ENCODE measurements around the gene OR51D1. TPM values are rescaled to one million over a fixed set of nuclear protein-coding genes. Genes with fewer than 3 reads are reported as not detected.

Gene OR51D1
- total RNA-seq, 3 donors from 2014 or later (not counting 1 experiment from before 2014, with no cell fraction given) = not detected

DNA sequence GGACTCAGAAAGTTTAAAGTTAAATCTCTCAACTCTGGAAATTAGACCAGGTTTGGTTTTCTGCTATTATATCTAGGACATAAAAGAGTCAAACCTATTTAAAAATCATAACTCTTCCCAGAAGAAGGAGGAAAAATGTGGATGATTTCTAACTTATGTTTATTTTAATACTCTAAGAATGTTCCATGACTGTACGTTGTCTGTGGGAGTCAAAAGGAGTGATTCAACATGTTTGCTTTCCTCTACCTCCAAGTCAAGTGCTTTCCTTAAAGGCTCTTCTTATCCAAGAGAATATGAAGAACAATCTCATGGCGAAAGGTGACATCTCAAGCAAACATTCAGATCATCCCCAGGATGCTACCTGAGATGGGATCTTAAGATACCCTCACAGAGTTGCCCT, 28.1 kb downstream of the OR51D1 start:
- Mint-ChIP-seq H3K36me3 (no peaks in the 10 kb centered on the region), H3K4me3 (no peak overlapping the region), H3K27me3 (ENCODE audit: low read depth in 2 of 2) (peaks cover 13 to 31% of the 10 kb centered on the region in 2 donors), H3K27ac (no peak overlapping the region), H3K9me3 (no peaks in the 10 kb centered on the region), H3K4me1 (no peaks in the 10 kb centered on the region)
- ATAC-seq = no peak
- TF ChIP-seq, protein P1, sequence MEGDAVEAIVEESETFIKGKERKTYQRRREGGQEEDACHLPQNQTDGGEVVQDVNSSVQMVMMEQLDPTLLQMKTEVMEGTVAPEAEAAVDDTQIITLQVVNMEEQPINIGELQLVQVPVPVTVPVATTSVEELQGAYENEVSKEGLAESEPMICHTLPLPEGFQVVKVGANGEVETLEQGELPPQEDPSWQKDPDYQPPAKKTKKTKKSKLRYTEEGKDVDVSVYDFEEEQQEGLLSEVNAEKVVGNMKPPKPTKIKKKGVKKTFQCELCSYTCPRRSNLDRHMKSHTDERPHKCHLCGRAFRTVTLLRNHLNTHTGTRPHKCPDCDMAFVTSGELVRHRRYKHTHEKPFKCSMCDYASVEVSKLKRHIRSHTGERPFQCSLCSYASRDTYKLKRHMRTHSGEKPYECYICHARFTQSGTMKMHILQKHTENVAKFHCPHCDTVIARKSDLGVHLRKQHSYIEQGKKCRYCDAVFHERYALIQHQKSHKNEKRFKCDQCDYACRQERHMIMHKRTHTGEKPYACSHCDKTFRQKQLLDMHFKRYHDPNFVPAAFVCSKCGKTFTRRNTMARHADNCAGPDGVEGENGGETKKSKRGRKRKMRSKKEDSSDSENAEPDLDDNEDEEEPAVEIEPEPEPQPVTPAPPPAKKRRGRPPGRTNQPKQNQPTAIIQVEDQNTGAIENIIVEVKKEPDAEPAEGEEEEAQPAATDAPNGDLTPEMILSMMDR (IDR thresholded peaks at IDR 0.05) = no peak
- intact Hi-C loops (cut with micrococcal nuclease) = no loop called here
- Histone ChIP-seq H3K4me3 (ENCODE audit: low read length) (no peak overlapping the region), H3K9me3 (ENCODE audit: control insufficient read depth, insufficient read depth, low read length) (no peaks in the 10 kb centered on the region), H3K36me3 (ENCODE audit: control insufficient read depth, insufficient read depth, low read length) (no peaks in the 10 kb centered on the region), H3K27ac (ENCODE audit: low read length) (no peak overlapping the region), H3K27me3 (ENCODE audit: control insufficient read depth, insufficient read depth, low read length) (no peaks in the 10 kb centered on the region), H3K4me1 (ENCODE audit: control insufficient read depth, insufficient read depth, low read length) (no peaks in the 10 kb centered on the region)
- DNase-seq = no peak
- 91% methylated on average over 1 of the region's 2 CpGs for WGBS (ENCODE audit: insufficient coverage)

DNA sequence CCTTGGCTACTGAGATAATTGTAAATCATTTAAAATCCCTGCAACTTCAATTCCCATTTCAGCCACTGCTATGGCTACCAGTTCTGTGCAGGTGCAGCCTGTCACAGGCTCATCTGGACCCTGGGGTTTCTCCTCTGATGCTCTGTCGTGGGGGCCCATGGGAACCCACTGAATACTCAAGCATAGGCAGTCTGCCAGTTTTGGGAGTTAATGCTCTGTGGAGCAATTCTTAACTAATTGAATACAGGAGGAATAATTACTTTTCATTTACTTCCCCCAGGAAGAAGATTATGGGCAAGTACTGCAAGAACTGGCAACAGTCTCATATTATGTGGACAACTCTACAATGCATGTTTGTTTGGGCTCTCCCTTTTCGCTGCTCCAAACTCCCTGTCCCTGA, 34.5 kb downstream of the OR51D1 start:
- no peak overlapping the region for H3K27ac Mint-ChIP-seq
- no peaks in the 10 kb centered on the region for H3K4me1 Mint-ChIP-seq
- Histone ChIP-seq H3K9me3 (ENCODE audit: control insufficient read depth, insufficient read depth, low read length) (no peaks in the 10 kb centered on the region), H3K4me3 (ENCODE audit: low read length) (no peak overlapping the region), H3K27me3 (ENCODE audit: control insufficient read depth, insufficient read depth, low read length) (no peaks in the 10 kb centered on the region), H3K27ac (ENCODE audit: low read length) (no peak overlapping the region), H3K36me3 (ENCODE audit: control insufficient read depth, insufficient read depth, low read length) (no peaks in the 10 kb centered on the region), H3K4me1 (ENCODE audit: control insufficient read depth, insufficient read depth, low read length) (no peaks in the 10 kb centered on the region)
- DNase-seq = no peak
- no peak overlapping the region for H3K4me3 Mint-ChIP-seq
- intact Hi-C loops (cut with micrococcal nuclease) = no loop called here
- TF ChIP-seq, protein P1 (IDR thresholded peaks at IDR 0.05) = no peak
- H3K36me3 Mint-ChIP-seq = no peaks in the 10 kb centered on the region
- no peaks in the 10 kb centered on the region for H3K9me3 Mint-ChIP-seq
- peaks cover 13 to 38% of the 10 kb centered on the region in 2 donors for H3K27me3 Mint-ChIP-seq (ENCODE audit: low read depth in 2 of 2)
- WGBS (ENCODE audit: insufficient coverage) = 87% methylated on average over 2 of the region's 2 CpGs
- no peak for ATAC-seq

DNA sequence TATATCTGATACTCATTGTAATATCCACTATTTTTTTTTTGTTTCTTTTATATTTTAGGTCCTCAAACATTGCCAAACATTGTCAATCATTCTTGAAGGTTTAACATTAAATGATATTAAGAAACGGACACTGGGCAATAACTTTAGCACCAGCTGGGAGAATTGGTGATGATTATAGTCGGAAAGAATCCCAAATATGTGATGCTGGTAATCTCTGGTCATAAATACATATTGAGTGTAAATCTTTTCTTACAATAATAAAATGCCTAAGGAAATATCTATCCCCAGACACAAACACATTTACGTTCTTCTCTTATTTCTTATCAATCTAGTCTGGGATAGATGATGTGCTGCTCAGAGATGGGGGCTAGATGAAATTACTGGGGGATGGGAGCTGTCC, 35.2 kb downstream of the OR51D1 start:
- TF ChIP-seq, protein P1 (IDR thresholded peaks at IDR 0.05) = no peak
- H3K4me1 ChIP-seq (ENCODE audit: control insufficient read depth, insufficient read depth, low read length) = no peaks in the 10 kb centered on the region
- no peaks in the 10 kb centered on the region for H3K36me3 ChIP-seq (ENCODE audit: control insufficient read depth, insufficient read depth, low read length)
- Mint-ChIP-seq H3K27me3 (ENCODE audit: low read depth in 2 of 2) (peaks cover 13 to 38% of the 10 kb centered on the region in 2 donors), H3K36me3 (no peaks in the 10 kb centered on the region), H3K4me3 (no peak overlapping the region), H3K9me3 (no peaks in the 10 kb centered on the region), H3K27ac (no peak overlapping the region), H3K4me1 (no peaks in the 10 kb centered on the region)
- intact Hi-C loops (cut with micrococcal nuclease) = no loop called here
- H3K27me3 ChIP-seq (ENCODE audit: control insufficient read depth, insufficient read depth, low read length) = no peaks in the 10 kb centered on the region
- ATAC-seq (no peak), DNase-seq (no peak)
- no peaks in the 10 kb centered on the region for H3K9me3 ChIP-seq (ENCODE audit: control insufficient read depth, insufficient read depth, low read length)
- no peak overlapping the region for H3K27ac ChIP-seq (ENCODE audit: low read length)
- H3K4me3 ChIP-seq (ENCODE audit: low read length) = no peak overlapping the region
- 79% methylated on average over 2 of the region's 3 CpGs for WGBS (ENCODE audit: insufficient coverage)

DNA sequence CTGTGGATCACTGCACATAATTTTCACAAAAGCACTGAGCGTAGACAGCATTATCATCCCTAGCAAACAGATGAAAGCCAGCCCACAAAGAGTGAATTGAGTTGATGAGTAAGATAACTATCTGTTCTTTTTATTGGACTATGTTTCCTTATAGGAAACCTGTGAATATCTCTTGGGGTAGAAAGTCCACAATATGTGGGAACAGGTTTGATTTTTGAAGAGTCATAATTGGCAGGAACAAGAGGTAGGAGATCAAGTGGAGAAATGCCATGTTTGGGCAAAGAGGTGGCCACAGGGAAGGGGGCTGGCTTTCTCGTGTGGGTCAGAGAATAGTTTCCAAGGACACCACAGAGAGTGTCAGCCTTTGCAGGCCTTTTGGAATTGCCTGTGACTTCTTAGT, 36.5 kb downstream of the OR51D1 start:
- H3K27me3 ChIP-seq (ENCODE audit: control insufficient read depth, insufficient read depth, low read length) = no peaks in the 10 kb centered on the region
- no peak overlapping the region for H3K4me3 Mint-ChIP-seq
- 70% methylated on average over 2 of the region's 2 CpGs for WGBS (ENCODE audit: insufficient coverage)
- no peak overlapping the region for H3K27ac ChIP-seq (ENCODE audit: low read length)
- DNase-seq = no peak
- no peaks in the 10 kb centered on the region for H3K4me1 Mint-ChIP-seq
- H3K9me3 Mint-ChIP-seq = no peaks in the 10 kb centered on the region
- H3K36me3 ChIP-seq (ENCODE audit: control insufficient read depth, insufficient read depth, low read length) = no peaks in the 10 kb centered on the region
- intact Hi-C loops (cut with micrococcal nuclease) = no loop called here
- H3K4me3 ChIP-seq (ENCODE audit: low read length) = no peak overlapping the region
- H3K27ac Mint-ChIP-seq = no peak overlapping the region
- H3K36me3 Mint-ChIP-seq = no peaks in the 10 kb centered on the region
- H3K27me3 Mint-ChIP-seq (ENCODE audit: low read depth in 2 of 2) = peaks cover 13 to 38% of the 10 kb centered on the region in 2 donors
- H3K4me1 ChIP-seq (ENCODE audit: control insufficient read depth, insufficient read depth, low read length) = no peaks in the 10 kb centered on the region
- ATAC-seq = no peak
- TF ChIP-seq, protein P1 (IDR thresholded peaks at IDR 0.05) = no peak
- H3K9me3 ChIP-seq (ENCODE audit: control insufficient read depth, insufficient read depth, low read length) = no peaks in the 10 kb centered on the region
